TTC549 (cell line): ENCODE results near the gene FGF14.
A peak's percentile ranks its signal among the peaks of the same experiment; 100 is the strongest.
"Not testable (repeated sequence)": the region's sequence is repeated elsewhere in the genome, so short reads cannot be mapped to it uniquely, and the experiment has no call there.

Experiments
- FAIRE-seq: peaks from 2 replicates; lab custom pipeline; 2012; peaks lifted over from hg19 to GRCh38; lab: Jason Lieb, UNC

FGF14 gene

GRCh38 chr13:102191951-102192502 is 209.8 kb downstream of the FGF14 start:
- no peak for FAIRE-seq

- no peak for FAIRE-seq
Measured at GRCh38 chr13:102190930-102191329, 210.9 kb downstream of the FGF14 start.

- no peak for FAIRE-seq
Measured at GRCh38 chr13:102187313-102187712, 214.5 kb downstream of the FGF14 start.

GRCh38 chr13:102185375-102185984 is 216.4 kb downstream of the FGF14 start:
- no peak for FAIRE-seq

GRCh38 chr13:102183509-102184182 is 218.2 kb downstream of the FGF14 start:
- no peak for FAIRE-seq

GRCh38 chr13:102182170-102182569 is 219.7 kb downstream of the FGF14 start:
- FAIRE-seq, result no peak

GRCh38 chr13:102177431-102177830 is 224.4 kb downstream of the FGF14 start:
- FAIRE-seq, result no peak

- FAIRE-seq, result no peak
Measured at GRCh38 chr13:102176846-102177245, 225.0 kb downstream of the FGF14 start.

- FAIRE-seq, result no peak
Measured at GRCh38 chr13:102172406-102172805, 229.4 kb downstream of the FGF14 start.

GRCh38 chr13:102170305-102170704 is 231.5 kb downstream of the FGF14 start:
- no peak for FAIRE-seq

GRCh38 chr13:102169471-102170015 is 232.3 kb downstream of the FGF14 start:
- no peak for FAIRE-seq

- no peak for FAIRE-seq
Measured at GRCh38 chr13:102152790-102153189, 249.1 kb downstream of the FGF14 start.

- no peak for FAIRE-seq
Measured at GRCh38 chr13:102147353-102147752, 254.5 kb downstream of the FGF14 start.

- FAIRE-seq, result no peak
Measured at GRCh38 chr13:102145750-102146149, 256.1 kb downstream of the FGF14 start.

- no peak for FAIRE-seq
Measured at GRCh38 chr13:102142473-102142826, 259.4 kb downstream of the FGF14 start.

- peak; percentile 29 for FAIRE-seq
Measured at GRCh38 chr13:102141625-102142472, 260.0 kb downstream of the FGF14 start.

- no peak for FAIRE-seq
Measured at GRCh38 chr13:102139626-102140025, 262.2 kb downstream of the FGF14 start.

GRCh38 chr13:102138635-102139190 is 263.1 kb downstream of the FGF14 start:
- FAIRE-seq, result no peak

GRCh38 chr13:102137904-102138303 is 263.9 kb downstream of the FGF14 start:
- not testable (repeated sequence) for FAIRE-seq

GRCh38 chr13:102136735-102137296 is 265.0 kb downstream of the FGF14 start:
- FAIRE-seq, result no peak

GRCh38 chr13:102132777-102133295 is 269.0 kb downstream of the FGF14 start:
- no peak for FAIRE-seq

GRCh38 chr13:102131246-102131645 is 270.6 kb downstream of the FGF14 start:
- no peak for FAIRE-seq
